Ovary (tissue), 9 donors: ENCODE measurements around the gene ABHD4. TPM values are rescaled to one million over a fixed set of nuclear protein-coding genes. Genes with fewer than 3 reads are reported as not detected.

Experiments used
- DNase-seq, 5 donors: peaks; one replicate each; pipeline ENCODE4 v3.0.0-alpha.2; 2019 to 2020
- H3K27ac ChIP-seq, 2 donors: fragments of 200-600 bp; one replicate each; pipeline versions ENCODE4 v1.5.1 to v1.8.0; 2019 to 2022
- H3K27me3 ChIP-seq: fragments of 200-600 bp; one replicate; pipeline ENCODE4 v1.8.0; 2022
- H3K36me3 ChIP-seq: fragments of 200-600 bp; sonication (generic); one replicate; pipeline ENCODE4 v1.5.1; 2019
- H3K4me1 ChIP-seq: one replicate; pipeline ENCODE4 v1.8.1; 2013; ENCODE audit warnings: mild to moderate bottlenecking, moderate library complexity; ENCODE audit not compliant: insufficient read depth
- H3K4me3 ChIP-seq: fragments of 200-600 bp; sonication (generic); one replicate; pipeline ENCODE4 v1.5.1; 2017
- H3K9me3 ChIP-seq, 2 donors: fragments of 200-600 bp in 1 of 2; sonication (generic) in 1 of 2; one replicate each; pipeline versions ENCODE4 v1.5.1 to v1.8.1; 2013 to 2019; ENCODE audit warnings: mild to moderate bottlenecking in 1 of 2, moderate library complexity in 1 of 2
- EP300 ChIP-seq: sonication (generic); formaldehyde crosslinking; IDR thresholded peaks from one replicate; pipeline ENCODE4 v1.6.1; 2017; ENCODE audit warnings: antibody characterized with exemption
- POLR2A ChIP-seq: fragments of 450-650 bp; IDR thresholded peaks from one replicate; pipeline ENCODE4 v1.6.1; 2017; ENCODE audit warnings: antibody characterized with exemption, mild to moderate bottlenecking, moderate library complexity
- WGBS, 3 donors: extraction: QIAGEN DNeasy Blood & Tissue Kit in 1 of 3; methylation state at CpG; one replicate each; pipeline versions ENCODE4 v1.1.5 to v1.1.7; 2013 to 2017; 5-methylcytosine and 5-hydroxymethylcytosine counted together
- intact Hi-C, 4 donors: fragments of 100-400 bp; cut with DNase I; formaldehyde crosslinking; loops; one replicate each; pipeline versions ENCODE4 v1.11.0 to v1.15.1; 2022 to 2023
- polyA plus RNA-seq, 2 donors: library from polyadenylated mRNA; stranded (reverse); fragments of 200-250 nt in 1 of 2; fragments of 350-450 nt in 1 of 2; fragmentation: Illumina TruSeq in 1 of 2; extraction: RNeasy Lipid Tissue Mini Kit (QIAGEN cat#74804) in 1 of 2; gene quantifications; one replicate each; pipeline ENCODE4 v1.2.3, GENCODE V29; 2013 to 2014
- total RNA-seq, 7 donors: library from RNA; depleted of rRNA in 2 of 7; stranded (reverse); fragments of >200 nt in 2 of 7; fragmentation: NEBNext Ultra II Directional in 3 of 7; extraction: Animal tissue kit (Norgen Biotek cat#: 25700) in 3 of 7; gene quantifications; one replicate each; pipeline versions ENCODE4 v1.1.0 to v1.2.4, GENCODE V29; 2016 to 2023
- TF ChIP-seq, protein P1 (sequence below), 3 donors: fragments of 450-650 bp in 2 of 3; fragments of 200-600 bp in 1 of 3; IDR thresholded peaks; one replicate each; pipeline versions ENCODE4 v1.5.1 to v1.8.0; 2016 to 2022; ENCODE audit warnings: antibody characterized with exemption in 3 of 3, mild to moderate bottlenecking in 1 of 3
- donor health status: DM: no; HTN: no; CAD: no; lungs with moderate emphysema.
- donor health status: DM: no; HTN: no; CAD: no.
- donor health status: Bipolar disorder and iron deficiency.
- donor health status: DM: yes; HTN: yes; CAD: no.
- donor health status: DM: no; HTN: no; CAD: no.
- donor health status: DM: yes; HTN: yes; CAD: no.

The ABHD4 gene
- total and polyA plus RNA-seq, 9 donors: 5.6 to 64.0 (median 18.8) TPM

DNA sequence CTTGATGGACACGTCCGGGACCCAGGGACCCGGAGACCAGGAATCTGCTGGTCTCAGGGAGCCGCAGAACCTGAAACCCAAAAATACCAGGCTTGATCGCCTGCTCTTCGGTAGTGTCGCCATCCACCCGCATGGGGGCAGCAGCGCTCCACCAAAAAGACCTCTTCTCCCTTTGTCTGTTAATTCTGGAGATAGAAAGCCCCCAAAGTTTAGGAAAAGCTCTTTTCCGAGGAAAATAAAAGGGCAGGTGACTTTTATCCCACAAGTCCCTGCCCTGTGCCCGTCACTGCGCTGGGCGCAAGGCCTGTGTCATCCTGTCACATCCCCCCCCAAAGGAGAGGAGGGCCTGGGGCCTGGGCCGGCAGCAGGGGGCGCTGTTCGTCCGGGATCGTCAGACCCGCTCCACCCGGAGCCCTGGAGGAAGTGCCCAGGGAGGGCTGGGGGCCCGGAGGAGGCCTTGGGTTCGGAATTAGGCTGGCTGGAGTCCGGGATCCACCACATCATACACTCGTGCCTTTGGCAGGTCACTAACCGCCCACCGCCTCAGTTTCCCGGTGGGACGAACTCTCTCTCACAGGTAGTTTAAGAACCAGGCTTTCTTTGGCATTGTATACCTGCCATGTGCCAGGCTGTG, 41.0 kb upstream of the ABHD4 start:
- TF ChIP-seq POLR2A: no peak
- TF ChIP-seq, protein P1, sequence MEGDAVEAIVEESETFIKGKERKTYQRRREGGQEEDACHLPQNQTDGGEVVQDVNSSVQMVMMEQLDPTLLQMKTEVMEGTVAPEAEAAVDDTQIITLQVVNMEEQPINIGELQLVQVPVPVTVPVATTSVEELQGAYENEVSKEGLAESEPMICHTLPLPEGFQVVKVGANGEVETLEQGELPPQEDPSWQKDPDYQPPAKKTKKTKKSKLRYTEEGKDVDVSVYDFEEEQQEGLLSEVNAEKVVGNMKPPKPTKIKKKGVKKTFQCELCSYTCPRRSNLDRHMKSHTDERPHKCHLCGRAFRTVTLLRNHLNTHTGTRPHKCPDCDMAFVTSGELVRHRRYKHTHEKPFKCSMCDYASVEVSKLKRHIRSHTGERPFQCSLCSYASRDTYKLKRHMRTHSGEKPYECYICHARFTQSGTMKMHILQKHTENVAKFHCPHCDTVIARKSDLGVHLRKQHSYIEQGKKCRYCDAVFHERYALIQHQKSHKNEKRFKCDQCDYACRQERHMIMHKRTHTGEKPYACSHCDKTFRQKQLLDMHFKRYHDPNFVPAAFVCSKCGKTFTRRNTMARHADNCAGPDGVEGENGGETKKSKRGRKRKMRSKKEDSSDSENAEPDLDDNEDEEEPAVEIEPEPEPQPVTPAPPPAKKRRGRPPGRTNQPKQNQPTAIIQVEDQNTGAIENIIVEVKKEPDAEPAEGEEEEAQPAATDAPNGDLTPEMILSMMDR (IDR thresholded peaks at IDR 0.05): peak; percentile 94 to 99 (median 97)
- no peak for TF ChIP-seq EP300
- Histone ChIP-seq H3K36me3 (no peaks in the 10 kb centered on the region), H3K4me3 (peak overlapping the region; percentile 29), H3K4me1 (no peaks in the 10 kb centered on the region), H3K9me3 (no peaks in the 10 kb centered on the region), H3K27ac (no peak overlapping the region), H3K27me3 (no peaks in the 10 kb centered on the region)
- WGBS, 3 donors: 3 to 7% (median 5%) methylated on average over 22 to 28 of the region's 28 CpGs
- intact Hi-C loops: loop anchor here in 1 of 4 donors (10.0 kb wide), 1 partner anchor 98 kb away; no protein-coding TSS in a partner anchor
- peak; percentile 79 to 88 (median 87) for DNase-seq

DNA sequence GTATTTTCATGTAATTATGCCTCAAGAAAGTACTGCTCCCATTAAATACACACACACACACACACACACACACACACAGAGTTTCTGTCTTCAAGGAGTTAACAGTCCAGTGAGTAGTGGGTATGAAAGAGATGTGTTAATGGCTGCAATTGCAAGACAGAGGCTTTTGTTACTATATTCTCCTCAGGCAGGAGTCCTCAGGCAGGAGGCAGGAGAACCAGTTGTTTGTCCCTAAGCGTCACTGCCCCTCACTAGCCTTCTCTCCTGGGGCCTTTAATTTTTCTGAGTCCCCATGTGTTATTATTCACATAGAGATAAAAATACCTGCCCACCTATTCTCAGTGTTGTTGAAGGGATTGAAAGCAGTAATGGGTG, 40.3 kb upstream of the ABHD4 start:
- WGBS, 3 donors: 91 to 98% (median 93%) methylated on average over 1 of the region's 1 CpG
- no peak for DNase-seq
- no peaks in the 10 kb centered on the region for H3K36me3 ChIP-seq
- no peak overlapping the region for H3K4me3 ChIP-seq
- TF ChIP-seq EP300: no peak
- TF ChIP-seq, protein P1 (IDR thresholded peaks at IDR 0.05): no peak
- TF ChIP-seq POLR2A: no peak
- intact Hi-C loops: loop anchor here in 1 of 4 donors (10.0 kb wide), 1 partner anchor 97 kb away; no protein-coding TSS in a partner anchor
- H3K9me3 ChIP-seq: no peaks in the 10 kb centered on the region
- H3K4me1 ChIP-seq: no peaks in the 10 kb centered on the region
- no peaks in the 10 kb centered on the region for H3K27me3 ChIP-seq
- H3K27ac ChIP-seq: no peak overlapping the region

DNA sequence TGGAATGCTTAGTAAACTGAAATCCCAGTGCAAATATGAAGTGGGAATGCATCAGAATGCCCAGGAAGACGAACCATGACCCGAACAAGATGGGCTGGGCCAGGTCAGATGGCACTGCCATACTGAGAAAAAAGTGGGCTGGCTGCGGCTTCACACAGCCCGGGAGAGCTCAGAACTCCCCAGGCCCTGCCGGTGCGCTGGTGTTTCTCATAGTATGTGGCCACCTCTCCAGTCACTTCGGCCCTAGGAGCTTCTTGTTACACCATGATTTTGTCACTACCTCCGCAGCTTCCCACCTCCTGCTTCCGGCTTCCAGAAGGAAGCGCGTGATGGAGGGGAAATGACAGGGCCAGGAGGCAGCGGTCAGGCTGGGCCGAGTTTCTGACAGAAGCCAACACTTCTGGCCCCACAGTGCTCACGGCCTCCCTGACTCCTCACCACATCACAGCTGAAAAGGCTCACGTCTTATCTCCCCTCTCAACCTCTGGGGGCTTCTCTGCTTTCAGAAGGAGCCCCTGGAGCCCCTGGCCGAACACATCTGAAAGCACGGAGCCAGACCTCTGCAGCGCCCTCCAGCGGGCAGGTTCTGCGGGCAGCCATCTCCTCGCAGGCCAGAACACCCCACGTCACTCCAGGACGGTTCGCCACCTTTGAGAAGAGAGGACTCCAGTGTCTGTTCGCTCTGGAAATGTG, 39.7 kb upstream of the ABHD4 start:
- H3K27me3 ChIP-seq: no peaks in the 10 kb centered on the region
- no peak overlapping the region for H3K4me3 ChIP-seq
- intact Hi-C loops: loop anchor here in 1 of 4 donors (10.0 kb wide), 1 partner anchor 96 kb away; no protein-coding TSS in a partner anchor
- 74 to 80% (median 76%) methylated on average over 25 of the region's 25 CpGs for WGBS, 3 donors
- H3K9me3 ChIP-seq: no peaks in the 10 kb centered on the region
- no peaks in the 10 kb centered on the region for H3K4me1 ChIP-seq
- DNase-seq: no peak
- TF ChIP-seq EP300 (no peak), POLR2A (no peak)
- TF ChIP-seq, protein P1 (IDR thresholded peaks at IDR 0.05): no peak
- no peaks in the 10 kb centered on the region for H3K36me3 ChIP-seq
- no peak overlapping the region for H3K27ac ChIP-seq

DNA sequence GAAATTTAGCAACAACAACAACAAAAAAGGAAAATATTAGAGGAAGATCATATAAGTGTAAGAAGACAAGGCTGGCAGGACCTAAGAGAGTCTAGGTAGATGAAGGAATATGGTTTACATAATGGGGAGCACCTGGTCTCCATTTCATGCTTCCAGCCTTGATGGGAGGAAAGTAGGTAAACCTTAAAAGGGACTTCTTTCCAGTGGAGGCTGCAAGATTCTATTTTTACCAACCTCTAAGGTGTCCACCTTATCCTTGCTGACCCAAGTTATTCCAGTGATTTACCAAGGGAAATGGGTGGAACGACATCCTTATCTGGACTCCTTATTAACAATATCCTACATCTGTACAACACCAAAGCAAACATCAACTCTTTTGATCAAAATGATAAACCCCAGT, 39.1 kb upstream of the ABHD4 start:
- DNase-seq: no peak
- H3K27me3 ChIP-seq: no peaks in the 10 kb centered on the region
- no peaks in the 10 kb centered on the region for H3K9me3 ChIP-seq
- H3K36me3 ChIP-seq: no peaks in the 10 kb centered on the region
- H3K4me1 ChIP-seq: no peaks in the 10 kb centered on the region
- TF ChIP-seq, protein P1 (IDR thresholded peaks at IDR 0.05): no peak
- TF ChIP-seq POLR2A: no peak
- TF ChIP-seq EP300: no peak
- 85 to 89% (median 86%) methylated on average over 1 of the region's 1 CpG for WGBS, 3 donors
- H3K4me3 ChIP-seq: no peak overlapping the region
- H3K27ac ChIP-seq: no peak overlapping the region
- intact Hi-C loops: loop anchor here in 1 of 4 donors (10.0 kb wide), 1 partner anchor 96 kb away; no protein-coding TSS in a partner anchor
